ENCODE results near the gene KRTAP2-4. TPM values are rescaled to one million over a fixed set of nuclear protein-coding genes. Genes with fewer than 3 reads are reported as not detected.
"Not testable (repeated sequence)": the region's sequence is repeated elsewhere in the genome, so short reads cannot be mapped to it uniquely, and the experiment has no call there.

The KRTAP2-4 gene
- total RNA-seq, 1 experiment from 2014 or later, result not detected

DNA sequence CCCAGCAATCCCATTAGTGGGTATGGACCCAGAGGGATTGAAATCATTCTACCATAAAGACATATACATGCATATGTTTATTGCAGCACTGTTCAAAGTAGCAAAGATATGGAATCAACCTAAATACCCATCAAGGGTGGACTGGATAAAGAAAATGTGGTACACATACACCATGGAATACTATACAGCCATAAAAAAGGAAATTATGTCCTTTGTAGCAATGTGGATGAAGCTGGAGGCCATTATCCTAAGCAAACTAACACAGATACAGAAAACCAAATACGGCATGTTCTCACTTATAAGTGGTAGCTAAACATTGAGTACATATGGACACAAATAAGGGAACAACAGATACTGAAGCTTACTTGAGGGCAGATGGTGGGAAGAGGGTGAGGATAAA is 8.1 kb downstream of the KRTAP2-4 start:
- H3K36me3 ChIP-seq (ENCODE audit: insufficient read depth, low read length, poor library complexity, severe bottlenecking), result no peaks in the 10 kb centered on the region
- POLR2A ChIA-PET (ENCODE audit: low non-redundant PET), result no interaction called here
- no peaks in the 10 kb centered on the region for H3K27me3 ChIP-seq (replicated peaks; ENCODE audit: insufficient read depth, low read depth, low read length, poor library complexity)
- no peaks in the 10 kb centered on the region for H3K4me1 ChIP-seq (ENCODE audit: insufficient read depth, low read length, poor library complexity, severe bottlenecking)
- no peak for TF ChIP-seq EZH2 (IDR thresholded peaks at IDR 0.05; ENCODE audit: borderline replicate concordance, low read depth, low read length, poor library complexity, severe bottlenecking)
- TF ChIP-seq CTCF (conservative IDR thresholded peaks at IDR 0.05; ENCODE audit: low read depth, low read length), result no peak
- no peak overlapping the region for H3K27ac ChIP-seq (ENCODE audit: low read depth, low read length, poor library complexity, severe bottlenecking)
- intact Hi-C loops (cut with micrococcal nuclease; ENCODE audit: unreplicated experiment), result no loop called here
- H3K4me3 ChIP-seq (ENCODE audit: low read depth, low read length, poor library complexity, severe bottlenecking), result no peak overlapping the region
- no peaks in the 10 kb centered on the region for H3K9me3 ChIP-seq (ENCODE audit: low read depth, low read length, poor library complexity, severe bottlenecking)
- CTCF ChIA-PET, result no interaction called here
- no peak for DNase-seq (ENCODE audit: low spot score)
- no TSS peak for BruUV-seq (replicated peaks)

DNA sequence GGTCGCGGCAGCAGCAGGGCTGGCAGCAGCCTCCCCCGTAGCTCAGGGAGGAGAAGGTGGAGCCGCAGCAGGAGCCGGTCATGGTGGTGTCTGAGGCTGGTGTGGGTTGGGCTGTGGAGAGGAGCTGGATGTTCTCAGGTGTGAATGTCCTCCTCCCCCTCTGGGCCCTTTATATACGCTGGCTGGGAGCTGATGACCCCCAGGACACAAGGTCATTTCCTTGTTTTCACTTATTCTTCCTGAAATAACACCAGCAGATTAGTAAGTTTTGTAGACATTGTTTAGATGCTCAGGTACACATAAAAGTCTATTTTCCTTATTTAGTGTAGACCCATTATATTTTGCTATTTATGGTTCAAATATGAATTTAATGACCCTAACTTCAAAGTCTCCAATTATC is 10.5 kb downstream of the KRTAP2-4 start, which contains the start of gene KRTAP2-2:
KRTAP2-2 (minus strand) TSS at position 101 of the 400 bp plus-strand sequence; CDS start at position 82, 19 bp downstream.
- not testable (repeated sequence) for BruUV-seq (replicated peaks)

DNA sequence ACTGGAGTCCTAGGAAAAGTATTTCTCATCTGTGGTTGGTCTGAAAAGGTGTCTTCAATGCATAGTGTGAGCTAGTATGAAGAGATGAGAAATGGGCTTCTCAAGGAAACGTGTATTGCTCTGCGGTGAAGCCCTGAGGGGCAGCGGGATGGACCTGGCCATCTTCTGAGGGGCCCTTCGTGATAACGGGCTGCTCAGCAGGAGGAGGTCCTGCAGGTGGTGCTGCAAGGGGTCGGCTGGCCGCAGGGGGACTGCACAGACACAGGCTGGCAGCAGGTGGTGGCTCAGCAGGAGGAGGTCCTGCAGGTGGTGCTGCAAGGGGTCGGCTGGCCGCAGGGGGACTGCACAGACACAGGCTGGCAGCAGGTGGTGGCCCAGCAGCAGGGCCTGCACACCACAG is 11.1 kb downstream of the KRTAP2-4 start:
- BruUV-seq (replicated peaks); H3K9me3 ChIP-seq (ENCODE audit: low read depth, low read length, poor library complexity, severe bottlenecking); H3K4me3 ChIP-seq (ENCODE audit: low read depth, low read length, poor library complexity, severe bottlenecking); DNase-seq (ENCODE audit: low spot score); CTCF ChIA-PET; H3K4me1 ChIP-seq (ENCODE audit: insufficient read depth, low read length, poor library complexity, severe bottlenecking); intact Hi-C loops (cut with micrococcal nuclease; ENCODE audit: unreplicated experiment); H3K36me3 ChIP-seq (ENCODE audit: insufficient read depth, low read length, poor library complexity, severe bottlenecking); H3K27me3 ChIP-seq (replicated peaks; ENCODE audit: insufficient read depth, low read depth, low read length, poor library complexity); POLR2A ChIA-PET (ENCODE audit: low non-redundant PET); H3K27ac ChIP-seq (ENCODE audit: low read depth, low read length, poor library complexity, severe bottlenecking): not testable (repeated sequence)

More for the DNA sequence above, 10.5 kb downstream of the KRTAP2-4 start, which contains the start of gene KRTAP2-2:
- intact Hi-C loops (cut with micrococcal nuclease; ENCODE audit: unreplicated experiment); H3K27ac ChIP-seq (ENCODE audit: low read depth, low read length, poor library complexity, severe bottlenecking); DNase-seq (ENCODE audit: low spot score); H3K4me1 ChIP-seq (ENCODE audit: insufficient read depth, low read length, poor library complexity, severe bottlenecking); H3K36me3 ChIP-seq (ENCODE audit: insufficient read depth, low read length, poor library complexity, severe bottlenecking); POLR2A ChIA-PET (ENCODE audit: low non-redundant PET); H3K4me3 ChIP-seq (ENCODE audit: low read depth, low read length, poor library complexity, severe bottlenecking); CTCF ChIA-PET; H3K9me3 ChIP-seq (ENCODE audit: low read depth, low read length, poor library complexity, severe bottlenecking); H3K27me3 ChIP-seq (replicated peaks; ENCODE audit: insufficient read depth, low read depth, low read length, poor library complexity): not testable (repeated sequence)

GRCh38 chr17:41054025-41054424 is 11.7 kb downstream of the KRTAP2-4 start:
- Histone ChIP-seq H3K27me3 (replicated peaks; ENCODE audit: insufficient read depth, low read depth, low read length, poor library complexity) (no peaks in the 10 kb centered on the region), H3K36me3 (ENCODE audit: insufficient read depth, low read length, poor library complexity, severe bottlenecking) (no peaks in the 10 kb centered on the region), H3K4me3 (ENCODE audit: low read depth, low read length, poor library complexity, severe bottlenecking) (no peak overlapping the region), H3K4me1 (ENCODE audit: insufficient read depth, low read length, poor library complexity, severe bottlenecking) (no peaks in the 10 kb centered on the region), H3K27ac (ENCODE audit: low read depth, low read length, poor library complexity, severe bottlenecking) (no peak overlapping the region), H3K9me3 (ENCODE audit: low read depth, low read length, poor library complexity, severe bottlenecking) (no peaks in the 10 kb centered on the region)
- POLR2A ChIA-PET (ENCODE audit: low non-redundant PET), result no interaction called here
- DNase-seq (ENCODE audit: low spot score), result no peak
- intact Hi-C loops (cut with micrococcal nuclease; ENCODE audit: unreplicated experiment), result no loop called here
- CTCF ChIA-PET, result no interaction called here
- TF ChIP-seq EZH2 (IDR thresholded peaks at IDR 0.05; ENCODE audit: borderline replicate concordance, low read depth, low read length, poor library complexity, severe bottlenecking) (no peak), CTCF (conservative IDR thresholded peaks at IDR 0.05; ENCODE audit: low read depth, low read length) (no peak)
- BruUV-seq (replicated peaks), result no TSS peak
